Esophagus muscularis mucosa (tissue), 4 donors: ENCODE data around the gene ZMYM4.

Experiments used
- CTCF ChIP-seq, 3 experiments: fragments of 200-600 bp in 2 of 3; fragments of 450-650 bp in 1 of 3; sonication (generic) in 2 of 3; IDR thresholded peaks; one replicate each; pipeline ENCODE4 v1.5.1; 2017 to 2019; ENCODE audit warnings: antibody characterized with exemption in 3 of 3, mild to moderate bottlenecking in 2 of 3, moderate library complexity in 1 of 3
- EP300 ChIP-seq: sonication (generic); formaldehyde crosslinking; IDR thresholded peaks from one replicate; pipeline ENCODE4 v1.6.1; 2017; ENCODE audit warnings: antibody characterized with exemption
- POLR2A ChIP-seq: fragments of 450-650 bp; IDR thresholded peaks from one replicate; pipeline ENCODE4 v1.6.1; 2017; ENCODE audit warnings: antibody characterized with exemption, moderate library complexity, mild to moderate bottlenecking, low read depth
- POLR2AphosphoS5 ChIP-seq, 2 donors: sonication (generic); formaldehyde crosslinking; IDR thresholded peaks; one replicate each; pipeline ENCODE4 v1.6.1; 2017; ENCODE audit warnings: antibody characterized with exemption in 2 of 2

- TF ChIP-seq EP300: no peak
- no peak for TF ChIP-seq POLR2A
- no peak for TF ChIP-seq CTCF (IDR thresholded peaks at IDR 0.05)
- no peak for TF ChIP-seq POLR2AphosphoS5 (IDR thresholded peaks at IDR 0.05)
Measured at GRCh38 chr1:35443768-35444518, 175.4 kb downstream of the ZMYM4 start.
